GM12801 (cell line): Measurements from ENCODE around the gene RYR2.

Experiments
- TF ChIP-seq, protein P1 (sequence below): IDR thresholded peaks from one replicate; pipeline ENCODE4 v1.5.1; 2011; ENCODE audit warnings: control low read depth; ENCODE audit not compliant: insufficient read length; ENCODE audit errors: extremely low read depth

RYR2 gene

DNA sequence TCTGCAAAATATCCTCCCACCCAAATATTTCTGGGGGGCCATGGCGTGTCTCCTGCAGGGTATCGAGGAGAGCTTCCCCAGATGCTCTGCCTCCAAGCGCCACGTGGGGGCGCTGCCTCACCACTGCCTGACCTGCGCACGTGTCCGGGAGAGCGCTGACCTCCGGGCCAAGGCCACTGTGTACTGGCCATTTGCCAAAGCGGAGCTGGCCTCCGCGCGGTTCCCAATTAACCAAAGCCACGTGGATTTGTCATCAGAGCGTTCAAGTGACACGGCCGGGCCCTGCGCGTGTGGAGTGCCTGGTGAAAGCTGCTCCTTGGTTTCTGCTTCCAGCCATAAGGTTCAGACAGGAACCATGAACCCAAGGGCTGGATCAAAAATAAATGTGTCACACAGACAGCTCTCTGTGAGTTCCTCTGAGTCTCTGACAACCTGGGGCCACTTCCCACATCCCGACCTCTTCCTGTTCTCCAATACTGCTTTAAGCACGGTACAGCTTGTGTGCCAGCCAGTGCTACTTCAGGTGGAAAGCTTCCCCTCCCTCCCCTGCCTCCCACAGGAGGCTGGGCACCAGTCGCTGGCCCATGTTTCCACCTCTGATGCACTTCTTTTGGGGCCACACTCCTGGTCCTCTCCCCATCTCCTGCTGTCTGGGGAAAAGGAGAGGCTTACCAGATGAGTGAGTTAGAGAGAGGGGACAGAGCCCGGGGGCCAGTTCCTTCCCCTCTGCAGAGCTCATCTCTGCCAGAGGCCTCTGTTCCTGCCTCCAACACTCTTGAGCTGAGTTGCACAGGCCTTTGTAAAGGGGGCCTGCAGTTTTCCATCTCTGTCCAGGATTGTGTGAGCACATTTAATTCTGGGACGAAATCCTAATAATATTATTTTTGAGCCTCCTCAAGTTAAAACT lies 822.6 kb downstream of the RYR2 start:
- TF ChIP-seq, protein P1, sequence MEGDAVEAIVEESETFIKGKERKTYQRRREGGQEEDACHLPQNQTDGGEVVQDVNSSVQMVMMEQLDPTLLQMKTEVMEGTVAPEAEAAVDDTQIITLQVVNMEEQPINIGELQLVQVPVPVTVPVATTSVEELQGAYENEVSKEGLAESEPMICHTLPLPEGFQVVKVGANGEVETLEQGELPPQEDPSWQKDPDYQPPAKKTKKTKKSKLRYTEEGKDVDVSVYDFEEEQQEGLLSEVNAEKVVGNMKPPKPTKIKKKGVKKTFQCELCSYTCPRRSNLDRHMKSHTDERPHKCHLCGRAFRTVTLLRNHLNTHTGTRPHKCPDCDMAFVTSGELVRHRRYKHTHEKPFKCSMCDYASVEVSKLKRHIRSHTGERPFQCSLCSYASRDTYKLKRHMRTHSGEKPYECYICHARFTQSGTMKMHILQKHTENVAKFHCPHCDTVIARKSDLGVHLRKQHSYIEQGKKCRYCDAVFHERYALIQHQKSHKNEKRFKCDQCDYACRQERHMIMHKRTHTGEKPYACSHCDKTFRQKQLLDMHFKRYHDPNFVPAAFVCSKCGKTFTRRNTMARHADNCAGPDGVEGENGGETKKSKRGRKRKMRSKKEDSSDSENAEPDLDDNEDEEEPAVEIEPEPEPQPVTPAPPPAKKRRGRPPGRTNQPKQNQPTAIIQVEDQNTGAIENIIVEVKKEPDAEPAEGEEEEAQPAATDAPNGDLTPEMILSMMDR, result no peak

DNA sequence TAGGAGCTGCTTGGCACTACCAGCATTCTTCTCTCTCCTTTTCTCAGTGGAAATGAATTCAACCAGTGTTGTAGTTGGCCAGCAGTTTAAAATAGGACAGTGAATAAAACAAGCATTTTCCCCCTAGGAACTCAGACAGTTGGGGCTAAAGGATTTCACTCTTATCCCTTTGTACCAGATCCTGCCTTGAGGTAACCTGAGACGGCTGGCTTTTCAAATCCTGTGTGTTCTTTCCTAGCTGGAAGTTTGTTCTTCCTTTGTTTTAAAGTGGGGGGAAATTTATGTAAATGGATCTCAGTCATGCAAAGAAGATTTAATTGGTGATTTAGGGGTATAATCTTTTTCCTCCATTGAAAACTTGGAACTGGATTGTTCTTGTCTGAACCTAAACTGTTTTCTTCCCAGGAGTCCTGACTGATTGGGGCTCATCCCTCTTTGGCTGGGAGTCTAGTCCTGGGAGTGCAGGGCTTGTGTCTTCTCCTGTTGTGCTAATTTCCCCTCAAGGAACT lies 825.5 kb downstream of the RYR2 start:
- TF ChIP-seq, protein P1, result no peak

DNA sequence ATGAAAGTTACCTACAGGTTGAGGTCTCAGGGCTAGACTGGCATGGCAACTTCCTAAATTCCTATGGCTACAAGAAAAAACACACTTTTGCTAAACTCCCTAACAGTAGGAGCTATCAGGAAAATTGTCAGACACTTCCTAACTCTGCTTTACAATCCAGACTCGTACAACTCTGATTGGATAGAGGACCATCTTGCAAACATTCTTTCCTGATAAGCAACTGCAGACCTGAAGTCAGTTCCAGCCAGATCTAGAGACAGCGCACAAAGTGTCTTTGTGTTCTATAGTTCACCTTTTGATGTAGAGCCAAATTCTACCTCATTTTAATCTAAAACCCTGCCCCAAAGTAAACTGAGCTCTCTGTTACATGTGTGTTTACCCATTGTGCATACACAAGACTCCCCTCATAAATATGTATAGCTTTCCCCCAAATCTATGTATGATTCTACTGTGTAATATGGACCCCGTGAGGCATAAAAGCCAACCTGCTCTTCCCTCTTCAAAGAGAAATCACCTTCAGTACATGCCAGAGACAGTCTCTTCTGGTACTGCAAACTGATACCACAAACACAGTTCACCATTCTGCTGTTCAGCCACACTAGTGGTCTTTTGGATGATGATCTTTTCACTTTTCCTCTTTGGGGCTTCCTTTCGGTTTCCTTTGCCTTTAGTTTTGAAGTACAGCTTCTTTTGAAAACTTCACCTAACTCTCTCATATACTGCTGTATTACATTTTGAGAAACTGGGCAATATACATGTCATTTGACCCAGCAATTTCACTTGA lies 827.0 kb downstream of the RYR2 start:
- TF ChIP-seq, protein P1, result no peak

DNA sequence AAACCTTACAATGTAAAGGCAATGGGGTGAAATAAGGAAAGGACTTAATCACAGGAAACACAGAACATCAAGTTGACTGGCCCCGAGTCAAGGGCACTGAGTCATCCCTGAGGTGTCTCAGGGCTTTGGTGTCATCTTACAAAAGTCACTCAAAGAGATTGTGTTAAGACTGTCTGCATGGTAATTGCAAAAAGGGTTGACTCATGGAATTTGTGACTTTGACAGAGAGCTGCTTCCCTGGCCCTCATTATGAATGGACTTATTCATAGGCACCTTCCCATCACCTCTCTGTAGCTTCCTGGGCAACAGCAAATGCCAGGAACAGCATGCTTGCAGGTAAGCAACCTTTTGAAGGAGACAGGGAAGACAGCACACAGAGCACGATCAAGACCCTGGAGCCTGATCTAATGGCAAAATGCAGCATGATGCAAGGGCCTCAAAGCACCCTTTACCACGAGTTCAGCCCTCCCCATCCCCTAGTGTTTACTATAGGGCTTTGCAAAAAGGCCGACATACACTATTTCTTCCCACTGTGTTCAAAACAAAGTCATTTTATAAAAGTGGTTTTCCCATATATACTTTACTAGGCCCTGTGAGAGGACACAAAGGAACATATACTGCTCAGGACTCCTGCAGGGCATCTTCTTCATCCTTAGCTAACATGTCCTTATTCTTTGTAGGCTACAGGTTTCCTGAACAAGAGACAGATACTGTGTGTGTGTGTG lies 831.7 kb downstream of the RYR2 start:
- TF ChIP-seq, protein P1, result no peak

DNA sequence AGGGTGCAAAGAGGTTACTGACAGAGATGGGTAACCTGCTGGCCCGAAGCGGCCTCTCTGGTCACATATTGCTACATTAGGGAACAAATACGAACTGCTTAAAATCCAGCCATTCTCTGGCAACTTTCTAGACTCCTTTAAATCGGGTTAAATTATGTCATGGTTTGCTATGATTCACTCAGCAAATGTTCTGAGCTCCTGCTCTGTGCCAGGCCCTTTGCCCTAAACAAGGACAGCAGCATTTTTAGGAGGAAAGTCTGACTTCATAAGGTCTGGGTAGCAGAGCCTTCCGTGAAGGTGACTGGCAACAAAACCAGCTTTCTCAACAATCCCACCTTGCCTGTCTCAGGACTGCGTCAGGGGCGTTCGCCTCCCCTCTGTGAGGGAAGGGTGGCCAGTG lies 833.3 kb downstream of the RYR2 start:
- TF ChIP-seq, protein P1, result no peak

DNA sequence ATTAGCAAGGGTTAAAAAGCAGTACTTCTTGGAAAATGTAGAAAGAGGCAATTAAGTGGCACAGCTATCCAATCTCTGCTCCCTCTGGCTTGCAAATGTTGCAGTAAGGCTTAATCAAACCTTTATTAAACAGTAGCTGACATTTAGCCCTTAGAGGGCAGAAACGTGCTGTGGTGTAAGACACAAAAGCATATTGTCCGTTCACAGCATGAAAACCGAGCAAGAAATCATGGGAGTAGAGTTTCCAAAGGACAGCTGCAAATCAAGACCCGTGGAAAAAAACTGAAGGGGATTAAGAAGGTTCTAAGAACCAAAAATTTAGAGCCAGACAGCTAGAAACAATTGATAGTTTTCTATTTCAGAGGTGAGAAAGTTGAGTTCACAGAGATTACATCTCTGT lies 835.6 kb downstream of the RYR2 start:
- TF ChIP-seq, protein P1, result no peak

DNA sequence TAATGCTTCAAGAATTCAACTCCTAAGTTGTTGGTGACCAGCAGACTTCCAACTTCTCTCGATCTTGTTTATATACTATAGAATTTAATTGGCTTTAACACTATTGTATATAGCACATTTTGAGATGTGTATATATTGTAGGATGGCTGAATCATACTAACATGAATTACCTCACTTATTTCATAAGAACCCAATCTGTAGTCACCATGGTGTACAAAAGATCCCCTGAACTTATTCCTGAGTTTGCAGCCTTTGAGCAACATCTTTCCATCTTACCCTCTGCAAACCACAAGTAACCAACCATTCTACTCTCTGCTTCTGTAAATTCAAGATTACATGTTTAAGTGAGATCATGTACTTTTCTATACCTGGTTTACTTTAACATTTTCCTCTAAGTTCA lies 836.4 kb downstream of the RYR2 start:
- TF ChIP-seq, protein P1, result no peak
